ENCODE results near the gene DIS3L2.

- TF ChIP-seq POLR2A (IDR thresholded peaks at IDR 0.05) (no peak), CTCF (IDR thresholded peaks at IDR 0.05) (no peak), EP300 (IDR thresholded peaks at IDR 0.05) (no peak)
Measured at GRCh38 chr2:232282508-232283055, 321.1 kb downstream of the DIS3L2 start.
